ENCODE data around the gene WNT7B.
A peak's percentile ranks its signal among the peaks of the same experiment; 100 is the strongest.

WNT7B gene

DNA sequence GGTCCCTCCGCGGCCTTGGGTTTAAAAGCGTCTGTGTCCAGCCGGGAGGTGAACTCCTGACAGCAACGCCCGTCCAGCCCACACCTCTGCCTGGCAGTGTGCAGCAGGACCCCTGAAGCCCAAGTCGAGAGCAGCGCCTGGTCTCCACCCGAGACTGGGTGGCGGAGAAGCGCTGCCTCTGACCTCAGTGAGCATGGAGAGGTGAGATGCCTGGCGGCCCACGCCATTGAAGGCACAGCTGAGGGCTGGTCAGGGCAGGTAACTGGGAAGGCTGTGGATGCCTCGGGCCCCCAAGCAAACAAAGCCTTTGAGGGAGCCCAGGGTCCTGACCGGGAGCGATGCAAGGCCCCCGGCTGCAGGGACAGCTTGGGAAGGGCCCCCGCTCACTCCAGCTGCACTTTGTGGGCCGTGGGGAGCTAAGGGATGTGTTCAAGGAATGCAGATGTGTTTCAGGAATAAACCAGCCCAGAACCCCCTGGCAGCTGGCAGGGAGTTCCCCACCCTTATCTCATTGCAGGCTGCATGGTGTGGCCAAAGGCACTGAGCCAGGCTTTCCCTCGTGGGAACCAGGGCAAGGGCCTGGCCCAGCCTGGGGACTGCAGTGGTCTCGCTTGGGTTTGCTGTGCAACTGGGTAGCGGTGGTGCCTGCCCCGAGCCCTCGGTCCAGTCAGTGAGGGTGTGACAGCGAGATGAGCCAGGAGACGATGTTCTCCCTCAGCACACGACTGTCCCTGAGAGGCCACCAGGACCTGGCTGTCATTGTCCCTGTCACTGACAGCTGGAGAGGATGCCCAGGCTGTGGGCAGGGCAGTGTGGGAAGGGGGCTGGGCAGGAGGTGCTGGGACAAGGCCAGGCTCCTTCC, 92.5 kb downstream of the WNT7B start:
- DNase-seq = no peak

DNA sequence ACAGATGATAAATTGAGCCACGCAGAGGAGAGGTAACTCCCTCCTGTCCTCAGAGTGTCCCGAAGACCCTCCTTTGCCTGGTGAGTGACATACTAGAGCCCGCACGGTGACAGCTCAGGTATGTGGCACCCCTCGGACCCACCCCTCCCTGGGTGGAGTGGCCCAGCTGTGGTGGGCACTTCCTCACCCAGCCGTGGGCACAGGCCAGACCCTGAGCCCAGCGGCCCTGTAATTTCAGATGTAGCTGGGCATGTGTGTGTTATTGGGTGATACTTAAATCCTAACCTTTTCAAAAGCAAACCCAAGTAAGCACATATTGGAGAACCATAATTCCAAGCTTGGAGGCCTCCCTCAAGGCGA, 93.2 kb downstream of the WNT7B start:
- no peak for DNase-seq

DNA sequence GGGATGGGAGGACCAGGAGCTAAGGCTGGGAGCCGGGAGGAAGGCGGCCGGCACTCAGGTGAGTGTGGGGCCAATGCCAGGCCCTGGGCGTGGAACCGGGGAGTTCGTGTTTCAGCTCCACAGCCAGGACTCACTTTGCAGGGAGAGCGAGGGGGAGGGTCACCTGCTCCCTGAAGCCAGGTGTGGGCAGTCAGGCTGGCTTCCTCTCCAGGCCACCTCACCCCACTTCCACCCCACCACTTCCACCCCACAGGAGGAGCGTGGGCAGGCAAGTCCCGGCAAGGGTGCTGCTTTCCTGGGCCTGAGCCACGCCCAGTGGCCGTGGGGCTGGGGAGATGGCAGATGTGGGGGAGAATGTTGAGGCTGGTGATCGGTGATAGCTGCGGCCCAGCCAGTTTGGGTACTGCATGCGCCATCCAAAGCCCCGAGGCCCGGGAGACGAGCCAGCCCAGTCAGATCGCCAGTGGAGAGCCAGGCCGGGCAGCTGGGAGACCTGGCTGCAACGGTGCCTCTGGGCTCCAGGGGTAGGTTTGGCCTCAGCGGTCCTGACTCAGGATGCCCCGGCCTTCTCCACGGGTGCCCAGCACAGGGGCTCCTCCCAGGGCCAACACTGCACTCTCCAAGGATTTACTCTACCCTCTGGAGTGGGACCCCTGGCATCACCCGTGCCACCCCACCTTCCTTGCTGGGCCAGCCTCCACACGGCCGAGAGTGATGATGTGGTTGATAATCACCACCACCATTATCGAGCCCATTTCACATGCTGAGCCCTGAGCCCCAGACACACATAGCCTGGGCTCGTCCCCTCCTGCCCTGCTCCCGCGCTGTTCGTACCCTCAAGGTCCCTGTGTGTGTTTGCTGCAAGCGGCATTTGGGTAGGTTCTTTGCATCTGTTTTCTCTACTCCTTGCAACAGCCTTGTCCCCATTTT, 93.8 kb downstream of the WNT7B start:
- DNase-seq = no peak

DNA sequence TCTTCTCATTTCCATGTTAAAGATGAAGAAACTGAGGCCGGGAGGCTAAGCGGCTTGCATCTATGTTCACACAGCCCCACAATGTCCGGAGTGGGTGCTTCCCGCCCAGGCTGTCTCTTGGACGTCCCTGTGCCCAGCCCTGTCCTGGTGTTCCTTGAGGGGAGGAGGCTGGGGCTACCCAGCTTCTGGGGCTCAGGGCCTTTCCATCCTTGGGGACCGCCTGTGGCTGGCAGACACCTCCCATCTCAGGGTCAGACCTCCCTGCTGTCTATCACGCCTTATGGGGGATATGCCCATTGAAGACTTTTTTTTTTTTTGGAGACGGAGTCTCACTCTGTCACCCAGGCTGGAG, 95.5 kb downstream of the WNT7B start:
- DNase-seq = no peak

DNA sequence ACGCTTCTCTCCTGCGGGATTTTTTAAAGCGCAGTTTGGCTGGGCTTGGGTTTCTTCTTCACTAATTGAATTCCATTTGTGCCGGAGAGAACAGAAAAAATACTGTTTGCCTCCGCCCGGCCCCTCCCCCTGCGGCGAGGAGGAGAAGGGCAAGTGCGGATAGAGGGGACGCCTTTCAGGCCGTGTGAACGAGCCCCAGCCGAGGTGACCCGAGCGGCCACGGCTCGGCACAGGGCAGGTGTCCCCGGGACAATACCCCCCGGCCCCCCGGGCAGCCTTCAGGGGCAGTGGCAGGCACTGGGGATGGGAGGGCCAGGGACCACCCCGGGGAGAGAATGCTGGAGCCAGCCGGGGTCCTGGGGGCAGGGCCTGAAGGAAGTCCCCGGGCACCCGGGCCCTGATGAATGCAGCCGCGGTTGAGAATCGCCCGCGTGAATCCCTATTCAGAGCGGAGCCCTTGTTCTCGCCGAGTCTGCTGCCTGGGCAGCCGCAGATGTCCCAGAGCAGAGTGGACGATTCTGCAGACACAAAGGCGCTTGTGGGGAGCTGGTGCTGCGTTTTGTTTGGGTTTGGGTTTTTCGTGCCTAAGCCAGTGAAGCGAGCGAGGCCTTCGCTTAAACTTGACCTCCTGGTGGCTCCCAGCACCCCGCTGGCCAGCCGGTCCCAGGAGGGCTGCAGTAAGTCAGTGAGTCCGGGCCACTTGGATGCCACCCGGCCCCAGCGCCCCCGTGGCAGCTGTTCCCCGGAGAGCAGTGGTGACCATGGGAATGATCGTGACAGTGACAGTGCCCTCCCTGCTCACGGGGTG, 96.0 kb downstream of the WNT7B start:
- no peak for DNase-seq

DNA sequence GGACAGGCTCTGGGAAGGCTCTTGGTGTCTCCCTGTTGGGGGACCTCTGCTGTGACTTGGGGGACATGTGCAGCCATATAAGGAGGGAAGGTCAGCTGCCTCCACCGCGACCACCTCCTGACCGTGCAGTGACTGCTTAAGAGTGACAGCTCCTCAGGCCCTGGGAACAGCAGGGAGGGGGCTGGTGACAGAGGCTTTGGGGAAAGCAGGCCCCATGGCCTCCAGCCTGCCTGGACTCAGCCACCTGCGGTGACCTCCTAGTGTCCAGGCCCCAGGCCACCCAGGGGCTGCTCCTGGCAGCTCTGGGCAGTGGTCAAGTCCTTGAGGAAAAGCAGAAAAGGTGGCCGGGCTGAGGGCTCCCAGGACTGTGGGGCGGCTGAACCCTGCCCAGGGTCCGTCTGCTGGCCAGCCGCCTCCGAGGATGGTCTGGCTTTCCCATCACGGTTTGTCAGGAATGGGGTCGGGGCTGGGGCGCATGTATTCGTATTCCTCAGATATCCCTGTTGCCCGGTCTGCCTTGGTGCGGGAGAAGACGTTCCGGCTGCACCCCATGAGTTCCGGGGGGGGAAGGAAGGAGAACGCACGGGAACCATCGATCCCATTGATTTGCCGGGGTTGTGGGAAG, 96.8 kb downstream of the WNT7B start:
- DNase-seq = no peak

DNA sequence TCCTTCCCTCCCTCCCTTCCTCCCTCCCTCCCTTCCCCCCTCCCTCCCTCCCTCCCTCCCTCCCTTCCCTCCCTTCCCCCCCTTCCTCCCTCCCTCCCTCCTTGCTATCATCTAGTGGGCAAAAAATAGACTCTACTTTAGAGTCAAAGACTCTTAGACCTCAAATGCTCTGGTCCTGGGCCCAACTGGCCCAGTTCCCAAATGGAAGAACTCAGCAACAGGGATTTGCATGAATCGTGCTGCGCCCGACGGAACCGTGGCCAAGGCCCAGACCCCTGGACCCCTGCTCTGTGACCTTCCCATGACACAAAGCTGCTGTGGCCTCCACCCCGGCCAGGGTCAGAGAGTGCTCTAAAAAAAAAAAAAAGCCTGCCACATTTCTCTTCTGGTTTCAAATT, 97.4 kb downstream of the WNT7B start:
- no peak for DNase-seq

DNA sequence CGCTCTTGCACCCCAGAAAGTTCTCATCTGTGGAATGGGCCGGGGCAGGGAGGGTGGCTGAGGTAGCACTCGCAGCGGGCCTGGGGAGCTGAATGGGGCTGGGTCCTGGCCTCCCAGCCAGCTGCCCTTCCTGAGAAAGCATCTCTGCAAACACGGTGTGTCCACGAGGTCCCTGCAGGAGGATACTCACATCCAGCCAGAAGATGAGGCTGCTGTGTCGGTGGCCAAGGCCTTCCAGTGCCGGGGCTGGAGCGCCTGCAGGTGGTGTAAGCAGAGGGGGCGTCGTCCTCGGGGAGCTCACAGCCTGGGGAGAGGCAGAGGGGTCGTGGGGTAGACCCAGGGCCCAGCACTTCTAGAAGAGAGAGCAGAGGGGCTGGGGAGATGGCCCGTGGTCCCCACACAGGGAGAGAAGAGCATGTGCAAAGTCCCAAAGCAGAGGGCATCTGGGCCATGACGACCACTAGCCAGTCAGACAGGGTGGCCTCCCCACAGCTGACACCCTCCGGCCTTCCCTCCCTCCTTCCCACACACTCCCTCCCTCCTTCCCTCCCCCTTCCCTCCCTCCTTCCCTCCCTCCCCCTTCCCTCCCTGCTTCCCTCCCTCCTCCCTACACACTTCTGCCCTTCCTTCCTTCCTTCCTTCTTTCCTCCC, 97.9 kb downstream of the WNT7B start:
- peak; percentile 12 for DNase-seq

DNA sequence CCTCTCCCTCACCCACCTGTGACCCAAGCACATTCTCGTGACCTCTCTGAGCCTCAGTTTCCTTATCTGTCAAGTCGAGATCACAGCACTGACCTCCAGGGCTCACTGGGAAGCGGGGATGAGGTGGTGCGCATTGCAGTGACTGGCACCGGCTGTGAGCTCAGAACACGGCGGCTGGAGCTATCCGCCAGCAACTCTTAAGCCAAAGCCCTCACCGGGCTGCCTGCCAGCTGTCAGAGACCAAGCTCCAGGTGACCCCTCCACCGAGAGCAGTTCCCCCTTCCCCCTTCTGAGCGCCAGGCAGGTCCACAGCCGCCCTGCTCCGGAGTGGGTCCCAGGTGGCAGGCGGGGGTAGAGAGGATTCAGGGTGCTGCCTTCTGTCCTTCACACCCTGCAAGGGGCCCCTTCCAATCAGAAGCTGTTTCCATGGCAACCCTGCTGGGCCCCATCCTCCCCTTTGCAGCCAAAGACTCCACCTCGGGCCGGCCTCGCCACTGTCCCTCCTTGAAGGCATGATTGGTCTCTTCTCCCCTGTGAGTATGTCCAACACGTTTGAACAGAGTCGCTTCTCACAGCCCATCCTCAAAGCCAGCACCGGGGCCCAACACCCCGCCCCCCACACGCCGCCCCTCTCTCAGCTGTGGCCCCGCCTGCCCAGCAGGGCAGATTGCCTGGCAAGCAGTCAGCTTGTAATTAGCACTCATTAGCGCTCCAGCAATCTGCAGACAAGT, 98.7 kb downstream of the WNT7B start:
- no peak for DNase-seq

DNA sequence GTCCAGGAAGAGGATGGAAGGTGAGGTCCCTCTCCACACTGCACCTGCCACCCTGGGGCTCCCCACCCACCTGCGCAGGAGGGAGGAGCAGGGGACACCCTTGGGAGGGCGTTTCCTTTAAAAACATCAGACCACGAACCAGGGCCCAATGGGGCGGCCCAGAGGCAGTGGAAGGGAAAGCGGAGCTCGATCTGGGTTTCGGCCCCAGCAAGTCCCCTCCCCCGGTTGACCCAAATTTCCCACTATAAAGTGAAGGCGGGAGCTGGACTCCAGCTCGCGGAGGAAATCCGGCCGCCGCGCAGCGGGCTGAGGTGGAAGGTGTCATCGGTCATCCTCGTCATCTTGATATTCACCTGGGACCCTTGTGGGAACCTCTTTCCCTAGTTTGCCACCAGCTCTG, 99.3 kb downstream of the WNT7B start:
- no peak for DNase-seq

DNA sequence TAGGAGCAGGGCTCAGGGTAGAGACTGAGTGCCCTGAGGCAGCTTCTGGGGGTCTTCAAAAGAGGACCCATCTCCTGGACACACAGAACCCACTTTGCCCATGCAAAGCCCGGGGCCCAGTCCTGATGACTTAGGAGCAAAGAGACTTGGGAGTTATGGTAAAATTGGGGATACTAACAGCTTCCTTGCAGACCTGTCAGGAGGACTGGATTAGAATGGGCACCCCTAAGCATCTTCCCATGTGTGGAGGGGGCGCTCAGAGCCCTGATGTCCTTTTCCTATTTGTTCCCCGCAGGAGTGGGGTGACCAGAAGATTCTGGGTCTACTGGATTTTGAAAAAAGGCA, 100.0 kb downstream of the WNT7B start:
- no peak for DNase-seq

DNA sequence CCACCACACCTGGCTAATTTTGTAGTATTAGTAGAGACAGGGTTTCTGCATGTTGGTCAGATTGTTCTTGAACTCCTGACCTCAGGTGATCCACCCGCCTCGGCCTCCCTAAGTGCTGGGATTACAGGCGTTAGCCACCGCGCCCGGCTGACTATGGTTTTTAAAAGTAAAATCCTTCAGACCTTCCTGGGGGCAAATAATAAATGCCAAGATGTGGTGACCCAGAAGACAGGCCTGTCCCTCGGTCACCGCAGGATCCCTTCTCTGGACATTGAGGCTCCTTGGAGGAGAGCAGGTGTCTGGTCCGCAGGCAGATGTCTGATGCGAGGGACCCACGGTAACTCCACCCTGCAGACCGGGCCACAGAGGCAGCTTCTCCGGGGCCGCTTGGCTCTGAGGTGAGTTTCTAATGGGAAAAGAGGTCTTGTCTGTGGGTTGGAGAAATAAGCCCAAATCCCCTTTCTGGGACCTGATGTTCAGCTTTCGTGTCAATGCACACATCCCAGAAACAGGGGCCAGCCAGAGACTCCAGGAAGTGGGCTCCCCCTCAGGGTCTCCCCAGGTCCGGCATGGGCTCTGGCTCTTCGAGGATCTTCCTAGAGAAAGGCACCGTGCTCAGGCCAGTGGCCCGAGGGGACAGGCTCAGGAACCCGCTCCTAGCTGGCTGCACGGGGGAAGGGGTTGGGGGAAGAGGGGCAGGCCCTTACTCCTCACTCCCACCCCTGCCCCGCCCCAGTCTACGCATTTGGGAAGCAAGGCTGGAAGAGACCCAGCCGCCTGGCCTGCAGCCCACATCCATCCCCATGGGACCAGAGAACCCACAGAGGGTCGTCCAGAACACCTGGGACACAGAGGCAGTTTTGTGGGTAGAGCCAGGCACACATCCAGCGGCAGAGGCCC, 100.6 kb downstream of the WNT7B start:
- DNase-seq = no peak

DNA sequence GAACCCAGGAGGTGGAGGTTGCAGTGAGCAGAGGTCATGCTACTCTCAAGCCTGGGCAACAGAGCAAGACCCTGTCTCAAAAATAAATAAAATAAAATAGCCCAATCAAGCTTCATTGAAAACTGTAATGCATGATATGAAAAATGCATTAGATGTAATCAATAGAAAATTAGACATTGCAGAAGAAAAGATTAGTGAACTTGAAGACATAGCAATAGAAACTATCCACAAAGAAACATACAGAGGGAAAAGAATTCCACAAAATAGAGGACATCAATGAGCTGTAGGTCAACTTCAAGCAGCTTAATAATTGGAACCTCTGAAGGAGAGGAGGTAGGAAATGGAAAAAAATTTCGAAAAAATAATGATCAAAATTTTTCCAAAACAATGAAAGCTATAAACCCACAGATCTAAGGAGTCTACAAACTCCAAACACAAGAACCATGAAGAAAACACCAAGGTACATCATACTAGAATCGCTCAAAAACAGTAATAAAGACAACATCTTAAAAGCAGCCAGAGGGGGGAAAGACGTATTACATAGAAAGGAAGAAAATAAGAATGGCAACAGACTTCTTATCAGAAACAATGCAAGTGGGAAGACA, 104.2 kb downstream of the WNT7B start:
- no peak for DNase-seq

DNA sequence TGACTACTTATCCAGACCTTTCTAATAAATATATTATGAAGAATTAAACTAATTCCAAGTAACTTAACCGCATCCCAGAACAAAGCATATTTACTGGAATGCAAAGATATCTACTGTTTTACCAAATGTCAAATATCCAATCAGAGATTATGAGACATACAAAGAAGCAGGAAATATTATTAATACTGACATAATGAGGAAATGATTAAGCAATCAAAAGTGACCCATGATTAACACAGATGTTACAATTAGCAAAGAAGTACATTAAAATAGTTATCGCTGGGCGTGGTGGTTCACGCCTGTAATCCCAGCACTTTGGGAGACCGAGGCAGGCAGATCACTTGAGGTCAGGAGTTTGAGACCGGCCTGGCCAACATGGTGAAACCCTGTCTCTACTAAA, 105.2 kb downstream of the WNT7B start:
- DNase-seq = no peak

Data from activated T-cell treated with anti-CD3 and anti-CD28 coated beads, Interleukin-2, amount 50 U/mL, for 1 hour (primary cell).